ENCODE results near the gene KLHL29. TPM values are rescaled to one million over a fixed set of nuclear protein-coding genes. Genes with fewer than 3 reads are reported as not detected.

KLHL29 gene
- total RNA-seq, 1 experiment from 2014 or later = 12.2 TPM

DNA sequence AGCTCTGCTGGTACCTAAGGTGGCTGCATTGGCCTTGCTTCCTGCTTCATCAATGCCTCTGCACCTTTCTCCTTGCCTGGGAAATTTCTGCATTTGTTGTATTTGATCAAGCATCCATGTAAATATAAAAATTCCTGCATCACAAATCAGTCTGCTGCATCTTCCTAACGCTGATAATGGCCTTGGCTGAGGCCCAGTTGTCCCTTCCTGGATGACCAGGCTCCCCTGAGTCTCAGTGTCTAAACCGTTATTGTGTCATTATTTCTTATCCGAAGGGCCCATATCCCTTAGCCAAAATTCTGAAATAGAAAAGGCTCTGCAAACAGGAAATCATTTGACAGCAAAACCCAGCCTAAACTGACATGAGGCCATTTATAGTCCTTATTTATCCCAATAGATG is 62.4 kb downstream of the KLHL29 start:
- peaks cover 1% of the 10 kb centered on the region for H3K4me1 ChIP-seq (ENCODE audit: insufficient read depth, low read length, poor library complexity, severe bottlenecking)
- intact Hi-C loops (cut with micrococcal nuclease; ENCODE audit: unreplicated experiment) = no loop called here
- no peak overlapping the region for H3K27ac ChIP-seq (ENCODE audit: low read depth, low read length, poor library complexity, severe bottlenecking)
- no peaks in the 10 kb centered on the region for H3K9me3 ChIP-seq (ENCODE audit: low read depth, low read length, poor library complexity, severe bottlenecking)
- ChIA-PET POLR2A (ENCODE audit: low non-redundant PET) (no interaction called here), CTCF (no interaction called here)
- no peak for DNase-seq (ENCODE audit: low spot score)
- no peak overlapping the region for H3K4me3 ChIP-seq (ENCODE audit: low read depth, low read length, poor library complexity, severe bottlenecking)
- BruUV-seq (replicated peaks) = no TSS peak
- H3K36me3 ChIP-seq (ENCODE audit: insufficient read depth, low read length, poor library complexity, severe bottlenecking) = no peaks in the 10 kb centered on the region
- TF ChIP-seq, protein P1, sequence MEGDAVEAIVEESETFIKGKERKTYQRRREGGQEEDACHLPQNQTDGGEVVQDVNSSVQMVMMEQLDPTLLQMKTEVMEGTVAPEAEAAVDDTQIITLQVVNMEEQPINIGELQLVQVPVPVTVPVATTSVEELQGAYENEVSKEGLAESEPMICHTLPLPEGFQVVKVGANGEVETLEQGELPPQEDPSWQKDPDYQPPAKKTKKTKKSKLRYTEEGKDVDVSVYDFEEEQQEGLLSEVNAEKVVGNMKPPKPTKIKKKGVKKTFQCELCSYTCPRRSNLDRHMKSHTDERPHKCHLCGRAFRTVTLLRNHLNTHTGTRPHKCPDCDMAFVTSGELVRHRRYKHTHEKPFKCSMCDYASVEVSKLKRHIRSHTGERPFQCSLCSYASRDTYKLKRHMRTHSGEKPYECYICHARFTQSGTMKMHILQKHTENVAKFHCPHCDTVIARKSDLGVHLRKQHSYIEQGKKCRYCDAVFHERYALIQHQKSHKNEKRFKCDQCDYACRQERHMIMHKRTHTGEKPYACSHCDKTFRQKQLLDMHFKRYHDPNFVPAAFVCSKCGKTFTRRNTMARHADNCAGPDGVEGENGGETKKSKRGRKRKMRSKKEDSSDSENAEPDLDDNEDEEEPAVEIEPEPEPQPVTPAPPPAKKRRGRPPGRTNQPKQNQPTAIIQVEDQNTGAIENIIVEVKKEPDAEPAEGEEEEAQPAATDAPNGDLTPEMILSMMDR (conservative IDR thresholded peaks at IDR 0.05; ENCODE audit: low read depth, low read length) = no peak
- no peak for TF ChIP-seq EZH2 (IDR thresholded peaks at IDR 0.05; ENCODE audit: borderline replicate concordance, low read depth, low read length, poor library complexity, severe bottlenecking)
- no peaks in the 10 kb centered on the region for H3K27me3 ChIP-seq (replicated peaks; ENCODE audit: insufficient read depth, low read depth, low read length, poor library complexity)

DNA sequence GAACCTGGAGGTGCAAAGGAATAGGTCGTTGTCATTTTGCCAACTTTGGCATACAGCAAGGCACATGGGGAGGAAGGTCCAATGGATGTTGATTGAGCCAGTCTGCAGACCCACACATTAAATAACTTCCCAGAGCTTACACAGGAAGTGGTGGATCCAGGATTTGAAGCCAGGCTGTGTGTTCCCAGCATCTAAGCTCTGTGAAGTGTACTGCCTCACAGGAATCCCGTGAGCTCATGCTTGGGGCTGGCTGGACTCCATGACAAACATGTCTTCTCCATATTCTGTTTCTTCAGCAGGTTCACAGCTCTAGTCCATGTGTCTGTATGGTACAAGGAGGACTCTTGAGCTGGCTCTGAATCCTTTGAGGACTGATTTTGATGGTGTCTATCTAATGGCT is 63.9 kb downstream of the KLHL29 start:
- H3K27ac ChIP-seq (ENCODE audit: low read depth, low read length, poor library complexity, severe bottlenecking) = no peak overlapping the region
- no peak overlapping the region for H3K4me3 ChIP-seq (ENCODE audit: low read depth, low read length, poor library complexity, severe bottlenecking)
- peaks cover 12% of the 10 kb centered on the region for H3K4me1 ChIP-seq (ENCODE audit: insufficient read depth, low read length, poor library complexity, severe bottlenecking)
- H3K27me3 ChIP-seq (replicated peaks; ENCODE audit: insufficient read depth, low read depth, low read length, poor library complexity) = no peaks in the 10 kb centered on the region
- H3K36me3 ChIP-seq (ENCODE audit: insufficient read depth, low read length, poor library complexity, severe bottlenecking) = no peaks in the 10 kb centered on the region
- no TSS peak for BruUV-seq (replicated peaks)
- no peak for TF ChIP-seq EZH2 (IDR thresholded peaks at IDR 0.05; ENCODE audit: borderline replicate concordance, low read depth, low read length, poor library complexity, severe bottlenecking)
- TF ChIP-seq, protein P1 (conservative IDR thresholded peaks at IDR 0.05; ENCODE audit: low read depth, low read length) = no peak
- H3K9me3 ChIP-seq (ENCODE audit: low read depth, low read length, poor library complexity, severe bottlenecking) = no peaks in the 10 kb centered on the region
- no peak for DNase-seq (ENCODE audit: low spot score)
- intact Hi-C loops (cut with micrococcal nuclease; ENCODE audit: unreplicated experiment) = no loop called here
- ChIA-PET CTCF (no interaction called here), POLR2A (ENCODE audit: low non-redundant PET) (no interaction called here)

DNA sequence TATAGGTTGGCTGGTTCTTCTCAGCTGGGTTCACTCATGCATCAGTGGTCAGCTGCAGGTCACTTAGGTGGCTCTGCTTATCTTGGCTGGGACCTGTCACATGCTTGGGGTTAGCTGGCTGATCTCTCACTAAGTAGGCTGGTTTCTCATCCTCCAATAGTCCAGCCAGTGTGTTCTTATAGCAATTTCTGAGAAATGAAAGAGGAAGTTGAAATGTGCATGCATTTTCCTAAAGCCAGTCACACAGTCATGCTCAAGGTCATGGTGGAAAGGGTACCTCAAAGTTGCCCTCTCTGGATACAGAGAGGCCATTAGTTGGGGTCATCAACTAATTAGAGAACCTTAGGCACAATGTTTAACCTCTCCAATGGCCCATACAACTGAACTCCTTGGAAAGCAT is 64.4 kb downstream of the KLHL29 start:
- ChIA-PET POLR2A (ENCODE audit: low non-redundant PET) (no interaction called here), CTCF (no interaction called here)
- peaks cover 12% of the 10 kb centered on the region for H3K4me1 ChIP-seq (ENCODE audit: insufficient read depth, low read length, poor library complexity, severe bottlenecking)
- no TSS peak for BruUV-seq (replicated peaks)
- no peak for TF ChIP-seq EZH2 (IDR thresholded peaks at IDR 0.05; ENCODE audit: borderline replicate concordance, low read depth, low read length, poor library complexity, severe bottlenecking)
- TF ChIP-seq, protein P1 (conservative IDR thresholded peaks at IDR 0.05; ENCODE audit: low read depth, low read length) = no peak
- no peak for DNase-seq (ENCODE audit: low spot score)
- intact Hi-C loops (cut with micrococcal nuclease; ENCODE audit: unreplicated experiment) = no loop called here
- no peak overlapping the region for H3K4me3 ChIP-seq (ENCODE audit: low read depth, low read length, poor library complexity, severe bottlenecking)
- H3K36me3 ChIP-seq (ENCODE audit: insufficient read depth, low read length, poor library complexity, severe bottlenecking) = no peaks in the 10 kb centered on the region
- no peaks in the 10 kb centered on the region for H3K9me3 ChIP-seq (ENCODE audit: low read depth, low read length, poor library complexity, severe bottlenecking)
- no peaks in the 10 kb centered on the region for H3K27me3 ChIP-seq (replicated peaks; ENCODE audit: insufficient read depth, low read depth, low read length, poor library complexity)
- H3K27ac ChIP-seq (ENCODE audit: low read depth, low read length, poor library complexity, severe bottlenecking) = no peak overlapping the region
